ENCODE data around the gene IL10RA.

IL10RA gene

DNA sequence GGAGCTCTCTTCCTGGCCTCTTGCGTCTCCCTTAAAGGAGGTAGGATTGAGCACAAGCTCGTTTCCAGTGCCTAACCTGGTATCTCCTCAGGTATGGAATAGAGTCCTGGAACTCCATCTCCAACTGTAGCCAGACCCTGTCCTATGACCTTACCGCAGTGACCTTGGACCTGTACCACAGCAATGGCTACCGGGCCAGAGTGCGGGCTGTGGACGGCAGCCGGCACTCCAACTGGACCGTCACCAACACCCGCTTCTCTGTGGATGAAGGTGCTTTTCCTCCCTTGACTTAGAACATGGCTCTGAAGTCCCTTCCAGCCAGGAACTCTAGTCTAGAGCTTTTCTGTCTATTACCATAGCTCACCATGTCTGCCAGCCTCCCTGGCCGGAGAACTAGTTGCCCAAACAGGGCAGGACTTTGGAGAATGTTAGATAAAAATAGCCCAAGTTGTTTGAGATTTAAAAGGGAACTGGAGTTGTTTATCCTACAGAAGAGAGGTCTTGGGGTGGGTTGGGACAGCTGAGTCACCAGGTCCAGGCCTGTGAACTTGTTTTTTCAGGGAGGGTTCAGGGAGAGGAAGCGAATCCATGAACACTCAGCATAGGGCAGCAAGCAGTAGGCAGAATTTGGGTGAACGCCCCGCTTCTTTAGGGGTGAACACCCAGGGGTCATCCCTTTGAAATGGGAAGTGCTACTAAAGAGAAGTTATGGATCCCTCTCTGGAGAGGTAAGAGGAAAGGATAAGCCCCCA lies 3.3 kb downstream of the IL10RA start:
- DNase-seq (ENCODE audit: low read depth in 1 of 2, low spot score in 1 of 2): no peak

DNA sequence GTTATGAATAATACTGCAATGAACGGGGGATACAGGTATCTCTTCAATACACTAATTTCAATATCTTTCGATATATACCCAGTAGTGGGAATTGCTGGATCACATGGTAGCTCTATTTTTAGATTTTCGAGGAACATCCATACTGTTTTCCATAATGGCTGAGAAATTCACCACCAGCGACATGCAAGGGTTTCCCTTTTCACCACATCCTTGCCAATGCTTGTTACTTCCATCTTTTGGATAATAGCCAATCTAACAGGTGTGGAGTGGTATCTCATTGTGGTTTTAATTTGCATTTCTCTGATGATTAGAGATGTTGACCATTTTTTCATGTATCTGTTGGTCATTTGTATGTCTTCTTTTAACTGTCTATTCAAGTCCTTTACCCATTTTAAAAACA lies 5.9 kb downstream of the IL10RA start:
- DNase-seq (ENCODE audit: low read depth in 1 of 2, low spot score in 1 of 2): no peak

DNA sequence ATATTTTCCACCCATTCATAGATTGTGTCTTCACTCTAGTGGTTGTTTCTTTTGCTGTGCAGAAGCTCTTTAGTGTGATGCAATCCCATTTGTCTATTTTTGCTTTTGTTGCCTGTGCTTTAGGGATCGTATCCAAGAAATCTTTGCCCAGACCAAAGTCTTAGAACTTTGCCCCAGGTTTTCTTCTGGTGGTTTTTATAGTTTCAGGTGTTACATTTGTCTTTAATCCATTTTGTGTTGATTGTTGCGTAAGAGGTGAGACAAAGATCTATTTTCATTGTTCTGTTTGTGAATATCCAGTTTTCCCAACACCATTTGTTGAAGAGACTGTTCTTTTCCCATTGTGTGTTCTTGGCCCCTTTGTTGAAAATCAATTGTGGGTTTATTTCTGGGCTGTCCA lies 6.4 kb downstream of the IL10RA start:
- DNase-seq (ENCODE audit: low read depth in 1 of 2, low spot score in 1 of 2): no peak

- no peak for DNase-seq (ENCODE audit: low read depth in 1 of 2, low spot score in 1 of 2)
These were observed 8.0 kb downstream of the IL10RA start for GRCh38 chr11:117993988-117994745.

DNA sequence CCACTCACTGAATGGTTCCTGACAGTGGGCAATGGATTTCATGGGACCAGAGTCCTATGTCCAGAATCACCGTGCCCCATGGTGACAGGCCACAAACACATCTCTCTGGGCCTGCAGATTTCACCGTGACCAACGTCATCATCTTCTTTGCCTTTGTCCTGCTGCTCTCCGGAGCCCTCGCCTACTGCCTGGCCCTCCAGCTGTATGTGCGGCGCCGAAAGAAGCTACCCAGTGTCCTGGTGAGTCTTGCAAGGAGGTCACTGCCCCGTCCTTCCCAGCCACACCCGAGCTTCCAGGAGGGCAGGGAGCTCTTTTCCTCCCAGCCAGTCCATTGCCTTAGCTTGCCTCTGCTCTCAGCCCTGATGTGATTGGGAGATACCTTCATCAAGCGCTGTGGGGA lies 9.3 kb downstream of the IL10RA start:
- no peak for DNase-seq (ENCODE audit: low read depth in 1 of 2, low spot score in 1 of 2)

GRCh38 chr11:117996058-117996457 lies 9.9 kb downstream of the IL10RA start:
- no peak for DNase-seq (ENCODE audit: low read depth in 1 of 2, low spot score in 1 of 2)

GRCh38 chr11:117997406-117997805 lies 11.2 kb downstream of the IL10RA start:
- DNase-seq (ENCODE audit: low read depth in 1 of 2, low spot score in 1 of 2): no peak

DNA sequence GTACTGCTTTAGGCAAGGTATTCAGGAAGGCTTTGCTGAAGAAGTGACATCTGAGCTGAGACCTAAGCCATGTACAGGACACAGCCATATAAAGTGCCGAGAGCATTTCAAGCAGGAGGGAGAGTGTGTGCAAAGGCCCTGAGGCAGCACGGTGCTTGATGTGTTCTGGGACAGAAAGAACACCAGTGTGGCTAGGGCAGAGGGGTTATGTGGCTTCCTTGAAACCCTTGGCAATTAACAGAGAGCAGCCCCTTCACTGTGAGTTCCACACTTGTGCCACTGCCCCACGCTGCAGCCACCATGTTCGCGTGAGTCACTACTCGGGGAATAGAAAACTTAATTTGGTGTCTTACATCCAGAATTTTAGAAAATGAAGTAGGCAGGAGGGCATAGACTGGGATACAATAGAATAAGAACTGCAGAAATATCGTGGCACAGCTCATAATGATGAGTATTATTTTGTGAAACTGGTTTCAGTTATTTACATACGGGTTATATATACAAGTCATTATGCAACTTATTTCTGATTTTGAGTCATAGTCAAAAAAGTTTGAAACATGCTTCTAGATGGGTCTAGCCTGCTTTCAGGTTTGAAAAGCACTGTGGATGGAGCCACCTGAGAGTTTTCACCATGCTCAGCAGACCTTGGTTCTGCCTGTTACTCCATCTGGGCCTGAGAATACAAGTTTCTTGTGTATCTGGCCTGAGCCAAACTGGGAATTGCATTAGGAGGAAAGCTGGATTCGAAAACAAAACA lies 11.8 kb downstream of the IL10RA start:
- no peak for DNase-seq (ENCODE audit: low read depth in 1 of 2, low spot score in 1 of 2)

DNA sequence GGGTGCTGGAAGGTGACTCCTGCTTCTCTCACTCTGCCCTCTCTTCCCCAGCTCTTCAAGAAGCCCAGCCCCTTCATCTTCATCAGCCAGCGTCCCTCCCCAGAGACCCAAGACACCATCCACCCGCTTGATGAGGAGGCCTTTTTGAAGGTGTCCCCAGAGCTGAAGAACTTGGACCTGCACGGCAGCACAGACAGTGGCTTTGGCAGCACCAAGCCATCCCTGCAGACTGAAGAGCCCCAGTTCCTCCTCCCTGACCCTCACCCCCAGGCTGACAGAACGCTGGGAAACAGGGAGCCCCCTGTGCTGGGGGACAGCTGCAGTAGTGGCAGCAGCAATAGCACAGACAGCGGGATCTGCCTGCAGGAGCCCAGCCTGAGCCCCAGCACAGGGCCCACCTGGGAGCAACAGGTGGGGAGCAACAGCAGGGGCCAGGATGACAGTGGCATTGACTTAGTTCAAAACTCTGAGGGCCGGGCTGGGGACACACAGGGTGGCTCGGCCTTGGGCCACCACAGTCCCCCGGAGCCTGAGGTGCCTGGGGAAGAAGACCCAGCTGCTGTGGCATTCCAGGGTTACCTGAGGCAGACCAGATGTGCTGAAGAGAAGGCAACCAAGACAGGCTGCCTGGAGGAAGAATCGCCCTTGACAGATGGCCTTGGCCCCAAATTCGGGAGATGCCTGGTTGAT lies 12.6 kb downstream of the IL10RA start:
- DNase-seq (ENCODE audit: low read depth in 1 of 2, low spot score in 1 of 2): no peak

- DNase-seq (ENCODE audit: low read depth in 1 of 2, low spot score in 1 of 2): no peak
These were observed 13.3 kb downstream of the IL10RA start for GRCh38 chr11:117999354-117999993.

DNA sequence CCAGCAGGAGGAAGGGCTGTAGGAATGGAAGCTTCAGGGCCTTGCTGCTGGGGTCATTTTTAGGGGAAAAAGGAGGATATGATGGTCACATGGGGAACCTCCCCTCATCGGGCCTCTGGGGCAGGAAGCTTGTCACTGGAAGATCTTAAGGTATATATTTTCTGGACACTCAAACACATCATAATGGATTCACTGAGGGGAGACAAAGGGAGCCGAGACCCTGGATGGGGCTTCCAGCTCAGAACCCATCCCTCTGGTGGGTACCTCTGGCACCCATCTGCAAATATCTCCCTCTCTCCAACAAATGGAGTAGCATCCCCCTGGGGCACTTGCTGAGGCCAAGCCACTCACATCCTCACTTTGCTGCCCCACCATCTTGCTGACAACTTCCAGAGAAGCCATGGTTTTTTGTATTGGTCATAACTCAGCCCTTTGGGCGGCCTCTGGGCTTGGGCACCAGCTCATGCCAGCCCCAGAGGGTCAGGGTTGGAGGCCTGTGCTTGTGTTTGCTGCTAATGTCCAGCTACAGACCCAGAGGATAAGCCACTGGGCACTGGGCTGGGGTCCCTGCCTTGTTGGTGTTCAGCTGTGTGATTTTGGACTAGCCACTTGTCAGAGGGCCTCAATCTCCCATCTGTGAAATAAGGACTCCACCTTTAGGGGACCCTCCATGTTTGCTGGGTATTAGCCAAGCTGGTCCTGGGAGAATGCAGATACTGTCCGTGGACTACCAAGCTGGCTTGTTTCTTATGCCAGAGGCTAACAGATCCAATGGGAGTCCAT lies 14.1 kb downstream of the IL10RA start:
- no peak for DNase-seq (ENCODE audit: low read depth in 1 of 2, low spot score in 1 of 2)

DNA sequence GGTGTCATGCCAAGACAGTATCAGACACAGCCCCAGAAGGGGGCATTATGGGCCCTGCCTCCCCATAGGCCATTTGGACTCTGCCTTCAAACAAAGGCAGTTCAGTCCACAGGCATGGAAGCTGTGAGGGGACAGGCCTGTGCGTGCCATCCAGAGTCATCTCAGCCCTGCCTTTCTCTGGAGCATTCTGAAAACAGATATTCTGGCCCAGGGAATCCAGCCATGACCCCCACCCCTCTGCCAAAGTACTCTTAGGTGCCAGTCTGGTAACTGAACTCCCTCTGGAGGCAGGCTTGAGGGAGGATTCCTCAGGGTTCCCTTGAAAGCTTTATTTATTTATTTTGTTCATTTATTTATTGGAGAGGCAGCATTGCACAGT lies 14.6 kb downstream of the IL10RA start:
- DNase-seq (ENCODE audit: low read depth in 1 of 2, low spot score in 1 of 2): no peak

DNA sequence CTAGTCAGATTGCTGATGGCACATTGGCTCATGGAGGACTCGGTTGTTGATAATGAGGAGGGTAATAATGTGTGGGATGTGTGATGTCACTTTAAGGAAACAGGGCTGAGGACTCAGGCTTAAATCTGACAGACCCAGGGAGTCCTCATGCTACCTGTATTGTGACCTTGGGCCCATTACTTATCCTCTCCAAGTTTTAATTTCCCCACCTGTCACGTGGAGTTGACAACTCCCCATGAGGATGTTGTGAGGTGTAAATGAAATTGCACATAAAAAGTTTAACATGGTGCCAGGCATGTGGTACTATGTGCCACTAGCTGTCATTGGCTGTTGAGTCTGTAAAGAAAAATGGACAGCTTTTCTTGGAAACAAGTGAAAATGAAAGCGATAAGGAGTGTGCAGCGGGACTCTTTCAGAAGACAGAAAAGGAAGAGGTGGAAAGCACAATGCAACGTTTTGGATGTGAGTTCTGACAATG lies 15.3 kb downstream of the IL10RA start:
- DNase-seq (ENCODE audit: low read depth in 1 of 2, low spot score in 1 of 2): no peak

GRCh38 chr11:118002010-118002540 lies 15.9 kb downstream of the IL10RA start:
- peak in 1 of 2 donors; percentile 55 for DNase-seq (ENCODE audit: low read depth in 1 of 2, low spot score in 1 of 2)

DNA sequence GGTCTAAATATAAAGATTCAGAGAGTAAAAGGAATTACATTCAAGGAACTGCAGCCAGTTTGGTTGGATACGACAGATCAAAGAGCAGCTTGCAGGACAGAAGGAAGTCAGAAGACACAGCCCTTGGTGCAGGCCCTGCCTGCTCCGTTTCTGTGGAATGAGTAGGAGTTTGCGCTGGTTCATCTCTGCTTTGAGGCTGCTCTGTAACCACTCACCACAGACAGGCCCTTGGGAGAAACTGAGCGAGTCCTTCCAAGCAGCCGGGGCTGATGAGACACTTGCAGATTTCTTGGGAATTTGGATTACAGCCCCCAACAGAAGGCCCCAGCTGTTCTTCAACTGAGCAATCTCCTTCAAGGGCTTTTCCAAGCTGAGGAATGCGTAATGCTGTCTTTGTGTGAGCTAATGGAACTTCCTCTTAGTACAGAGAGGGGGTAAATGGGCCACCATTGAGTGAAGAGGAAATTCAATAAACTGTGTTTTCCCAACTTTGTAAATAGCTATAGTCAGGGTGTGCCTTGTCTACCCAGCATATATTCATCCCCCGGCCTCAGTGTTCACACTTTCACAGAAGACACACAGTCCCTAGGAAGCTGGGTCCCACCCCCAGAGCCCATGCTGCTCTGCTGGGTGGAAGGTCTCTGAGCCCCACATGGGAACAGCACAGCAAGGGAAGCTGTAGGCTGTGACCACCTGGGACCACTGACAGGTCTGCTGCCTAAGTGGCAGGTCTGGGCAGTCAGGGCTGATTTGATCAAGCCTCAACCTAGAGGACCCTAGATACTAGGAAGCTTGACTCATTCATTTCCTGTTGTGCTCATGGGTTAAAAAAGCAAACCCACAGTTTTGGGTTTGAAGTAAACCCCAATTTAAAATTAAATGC lies 16.6 kb downstream of the IL10RA start:
- peak in 1 of 2 donors; percentile 55 for DNase-seq (ENCODE audit: low read depth in 1 of 2, low spot score in 1 of 2)

- DNase-seq (ENCODE audit: low read depth in 1 of 2, low spot score in 1 of 2): no peak
These were observed 17.3 kb downstream of the IL10RA start for GRCh38 chr11:118003456-118003855.

- no peak for DNase-seq (ENCODE audit: low read depth in 1 of 2, low spot score in 1 of 2)
These were observed 18.5 kb downstream of the IL10RA start for GRCh38 chr11:118004543-118005223.
